H4 (cell line): ENCODE data around the gene RYR2. TPM values are rescaled to one million over a fixed set of nuclear protein-coding genes. Genes with fewer than 3 reads are reported as not detected.
"Not testable (repeated sequence)": the region's sequence is repeated elsewhere in the genome, so short reads cannot be mapped to it uniquely, and the experiment has no call there.

Experiments used
- DNase-seq: peaks from one replicate; pipeline ENCODE4 v3.0.0-alpha.2; 2015; ENCODE audit warnings: low spot score
- total RNA-seq: library from RNA; depleted of rRNA; stranded (reverse); fragments of >200 nt; shearing (Covaris generic); gene quantifications from 2 replicates; pipeline ENCODE4 v1.2.3, GENCODE V29; 2014

The RYR2 gene
- total RNA-seq, 1 experiment from 2014 or later = 1.7 TPM

GRCh38 chr1:237145379-237146135 is 103.6 kb downstream of the RYR2 start:
- no peak for DNase-seq

- DNase-seq = peak; percentile 15
These were observed 104.3 kb downstream of the RYR2 start for GRCh38 chr1:237146241-237146640.

- no peak for DNase-seq
These were observed 107.9 kb downstream of the RYR2 start for GRCh38 chr1:237149857-237150256.

GRCh38 chr1:237151979-237152378 is 110.0 kb downstream of the RYR2 start:
- not testable (repeated sequence) for DNase-seq

- DNase-seq = peak; percentile 23
These were observed 110.7 kb downstream of the RYR2 start for GRCh38 chr1:237152506-237153335.

GRCh38 chr1:237154157-237154556 is 112.2 kb downstream of the RYR2 start:
- DNase-seq = peak; percentile 27

- no peak for DNase-seq
These were observed 122.7 kb downstream of the RYR2 start for GRCh38 chr1:237164406-237165352.

GRCh38 chr1:237166086-237166485 is 124.1 kb downstream of the RYR2 start:
- no peak for DNase-seq

GRCh38 chr1:237166593-237167101 is 124.7 kb downstream of the RYR2 start:
- DNase-seq = no peak

GRCh38 chr1:237170149-237170548 is 128.2 kb downstream of the RYR2 start:
- no peak for DNase-seq

GRCh38 chr1:237171454-237172117 is 129.6 kb downstream of the RYR2 start:
- no peak for DNase-seq

- no peak for DNase-seq
These were observed 130.1 kb downstream of the RYR2 start for GRCh38 chr1:237172118-237172485.

GRCh38 chr1:237179503-237179902 is 137.5 kb downstream of the RYR2 start:
- DNase-seq = no peak

GRCh38 chr1:237180256-237180655 is 138.3 kb downstream of the RYR2 start:
- DNase-seq = no peak

GRCh38 chr1:237181743-237182317 is 139.8 kb downstream of the RYR2 start:
- DNase-seq = peak; percentile 43

- DNase-seq = no peak
These were observed 142.1 kb downstream of the RYR2 start for GRCh38 chr1:237183963-237184540.

GRCh38 chr1:237186675-237187074 is 144.7 kb downstream of the RYR2 start:
- DNase-seq = no peak

- no peak for DNase-seq
These were observed 145.9 kb downstream of the RYR2 start for GRCh38 chr1:237187842-237188241.

GRCh38 chr1:237191403-237191802 is 149.4 kb downstream of the RYR2 start:
- DNase-seq = no peak
